Thoracic aorta (tissue), 2 donors: ENCODE data around the gene EVI5L. TPM values are rescaled to one million over a fixed set of nuclear protein-coding genes. Genes with fewer than 3 reads are reported as not detected.

ENCODE experiments used
- ATAC-seq: fragments of 150-250 bp; one replicate; pipeline ENCODE4 v1.8.0; 2017; ENCODE audit warnings: low read depth; ENCODE audit not compliant: insufficient number of reproducible peaks, low FRiP score
- DNase-seq: peaks from one replicate; pipeline ENCODE4 v3.0.0-alpha.2; 2020; ENCODE audit warnings: low spot score
- H3K27ac ChIP-seq, 2 donors: fragments of 200-600 bp; sonication (generic); 1 replicate in 1 of 2; 2 replicates in 1 of 2; pipeline ENCODE4 v1.5.1; 2016; ENCODE audit warnings: mild to moderate bottlenecking in 2 of 2, moderate library complexity in 2 of 2
- H3K27me3 ChIP-seq: fragments of 200-600 bp; sonication (generic); replicated peaks from 2 replicates; pipeline ENCODE4 v1.6.0; 2016; ENCODE audit warnings: mild to moderate bottlenecking; ENCODE audit not compliant: insufficient read depth
- H3K36me3 ChIP-seq: fragments of 200-600 bp; sonication (generic); one replicate; pipeline ENCODE4 v1.5.1; 2016
- H3K4me1 ChIP-seq, 2 donors: fragments of 200-600 bp; sonication (generic); 1 replicate in 1 of 2; 2 replicates in 1 of 2; pipeline versions ENCODE4 v1.5.1 to v1.6.0; 2016; ENCODE audit warnings: low read depth in 2 of 2, mild to moderate bottlenecking in 1 of 2; ENCODE audit not compliant: control insufficient read depth in 1 of 2
- H3K4me3 ChIP-seq: fragments of 200-600 bp; sonication (generic); 2 replicates; pipeline ENCODE4 v1.5.1; 2016; ENCODE audit warnings: mild to moderate bottlenecking
- H3K9me3 ChIP-seq: fragments of 200-600 bp; sonication (generic); 2 replicates; pipeline ENCODE4 v1.5.1; 2016
- CTCF ChIP-seq: fragments of 200-600 bp; sonication (generic); IDR thresholded peaks from one replicate; pipeline ENCODE4 v1.5.1; 2019; ENCODE audit warnings: antibody characterized with exemption
- total RNA-seq, 2 donors: library from RNA; depleted of rRNA; stranded (reverse); fragments of >200 nt; gene quantifications; one replicate each; pipeline versions ENCODE4 v1.1.0 to v1.2.3, GENCODE V29; 2016

Gene EVI5L
- total RNA-seq, 2 donors from 2014 or later, result 12.1 to 16.8 TPM

- Histone ChIP-seq H3K27me3 (peaks cover 10% of the 10 kb centered on the region), H3K4me1 (no peaks in the 10 kb centered on the region), H3K4me3 (no peak overlapping the region), H3K9me3 (peaks cover 6% of the 10 kb centered on the region), H3K36me3 (no peaks in the 10 kb centered on the region), H3K27ac (no peak overlapping the region)
- DNase-seq, result no peak
- no peak for ATAC-seq
- no peak for TF ChIP-seq CTCF
Observed at GRCh38 chr19:7801020-7801570, 28.9 kb upstream of the EVI5L start.

- Histone ChIP-seq H3K27ac (no peak overlapping the region), H3K36me3 (no peaks in the 10 kb centered on the region), H3K9me3 (peaks cover 3% of the 10 kb centered on the region), H3K4me1 (no peaks in the 10 kb centered on the region), H3K27me3 (no peaks in the 10 kb centered on the region), H3K4me3 (no peak overlapping the region)
- TF ChIP-seq CTCF, result no peak
- DNase-seq (no peak), ATAC-seq (no peak)
Observed at GRCh38 chr19:7806234-7806633, 23.8 kb upstream of the EVI5L start.

- TF ChIP-seq CTCF, result no peak
- peaks cover 8% of the 10 kb centered on the region for H3K9me3 ChIP-seq
- H3K36me3 ChIP-seq, result no peaks in the 10 kb centered on the region
- no peaks in the 10 kb centered on the region for H3K27me3 ChIP-seq
- no peak overlapping the region for H3K4me3 ChIP-seq
- H3K27ac ChIP-seq, result no peak overlapping the region
- DNase-seq, result no peak
- no peaks in the 10 kb centered on the region for H3K4me1 ChIP-seq
- ATAC-seq, result no peak
Observed at GRCh38 chr19:7806876-7807275, 23.1 kb upstream of the EVI5L start.

GRCh38 chr19:7808108-7808507 is 21.9 kb upstream of the EVI5L start:
- H3K27me3 ChIP-seq, result no peaks in the 10 kb centered on the region
- H3K4me1 ChIP-seq, result no peaks in the 10 kb centered on the region
- no peak overlapping the region for H3K4me3 ChIP-seq
- DNase-seq, result no peak
- no peaks in the 10 kb centered on the region for H3K36me3 ChIP-seq
- H3K9me3 ChIP-seq, result peaks cover 14% of the 10 kb centered on the region
- ATAC-seq, result no peak
- TF ChIP-seq CTCF, result no peak
- H3K27ac ChIP-seq, result no peak overlapping the region

GRCh38 chr19:7811989-7812388 is 18.0 kb upstream of the EVI5L start:
- no peaks in the 10 kb centered on the region for H3K4me1 ChIP-seq
- no peak for ATAC-seq
- no peak for DNase-seq
- H3K4me3 ChIP-seq, result no peak overlapping the region
- H3K36me3 ChIP-seq, result no peaks in the 10 kb centered on the region
- no peaks in the 10 kb centered on the region for H3K27me3 ChIP-seq
- H3K9me3 ChIP-seq, result peaks cover 14% of the 10 kb centered on the region
- no peak for TF ChIP-seq CTCF
- H3K27ac ChIP-seq, result no peak overlapping the region
